Endometrium (tissue), 2 donors: ENCODE results near the gene RRM1.
A peak's percentile ranks its signal among the peaks of the same experiment; 100 is the strongest.
"Not testable (repeated sequence)": the region's sequence is repeated elsewhere in the genome, so short reads cannot be mapped to it uniquely, and the experiment has no call there.

Source experiments
- FAIRE-seq: peaks from 2 replicates; lab custom pipeline; 2012; peaks lifted over from hg19 to GRCh38; lab: Jason Lieb, UNC
- donor health status: control.
- donor health status: control.

The RRM1 gene

DNA sequence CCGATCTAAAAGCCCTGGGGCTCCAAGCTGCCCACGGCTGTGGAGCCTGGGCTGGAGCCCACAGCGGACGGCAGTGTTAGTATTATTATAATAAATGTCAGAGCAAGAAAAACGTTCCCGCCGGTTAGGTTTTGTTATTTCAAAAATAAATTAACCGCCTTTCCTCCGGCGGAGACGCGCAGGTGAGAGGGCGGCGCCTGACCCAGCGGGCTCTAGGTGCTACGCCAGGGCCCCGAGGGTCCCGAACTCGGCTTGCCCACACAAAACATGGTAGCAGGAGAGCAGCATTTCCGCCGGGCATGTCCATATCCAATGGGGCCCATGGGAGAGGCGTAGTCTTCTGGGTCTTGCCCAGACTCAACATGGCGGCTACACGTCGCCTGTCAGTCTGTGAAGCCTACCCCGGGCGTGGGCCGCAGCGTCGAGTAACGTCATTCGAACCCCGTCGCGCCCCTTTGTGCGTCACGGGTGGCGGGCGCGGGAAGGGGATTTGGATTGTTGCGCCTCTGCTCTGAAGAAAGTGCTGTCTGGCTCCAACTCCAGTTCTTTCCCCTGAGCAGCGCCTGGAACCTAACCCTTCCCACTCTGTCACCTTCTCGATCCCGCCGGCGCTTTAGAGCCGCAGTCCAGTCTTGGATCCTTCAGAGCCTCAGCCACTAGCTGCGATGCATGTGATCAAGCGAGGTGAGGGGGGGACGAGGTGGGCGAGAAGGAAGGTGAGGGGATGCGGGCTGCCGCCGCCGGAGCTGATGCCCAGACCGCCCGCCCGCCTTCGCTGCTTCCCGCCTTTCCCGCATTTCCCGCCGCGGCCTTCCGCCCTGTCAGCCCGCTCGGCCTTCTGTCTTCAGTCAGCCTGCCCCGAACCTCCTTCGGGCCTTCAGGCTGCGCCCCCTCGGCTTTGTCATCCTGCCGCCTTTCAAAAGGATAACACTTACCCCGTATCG is at the start of gene RRM1:
Gene RRM1 (plus strand): TSS at position 452 of the 944 bp plus-strand sequence. CDS start 214 bp downstream, at position 666.
- FAIRE-seq = peak; percentile 92

DNA sequence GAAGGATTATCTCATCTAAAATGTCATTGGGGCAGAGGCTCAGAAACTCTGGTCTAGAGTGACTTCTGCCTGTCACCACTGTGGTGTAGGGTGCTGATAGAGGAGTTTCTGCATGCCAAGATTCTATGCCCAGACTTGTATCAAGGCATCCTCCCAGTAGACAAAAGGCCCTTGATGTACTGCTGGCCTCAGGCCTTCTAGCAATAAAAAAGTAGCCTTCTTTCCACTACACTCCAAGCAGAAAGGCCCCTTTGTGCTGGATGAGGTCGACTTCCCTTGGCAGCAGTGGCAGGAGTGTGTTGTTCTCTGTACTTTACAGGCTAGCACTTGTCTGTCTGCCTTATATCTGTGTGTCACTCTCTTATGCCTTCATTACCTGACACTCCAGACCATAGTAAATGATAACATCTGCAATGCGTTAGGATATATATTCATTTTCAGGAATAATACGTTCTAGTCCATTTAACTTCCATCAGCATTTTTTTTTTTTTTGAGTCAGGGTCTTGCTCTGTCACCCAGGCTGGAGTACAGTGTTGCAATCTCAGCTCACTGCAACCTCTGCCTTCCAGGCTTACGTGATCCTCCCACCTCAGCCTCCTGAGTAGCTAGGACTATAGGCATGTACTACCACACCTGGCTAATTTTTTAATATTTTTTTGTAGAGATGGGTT is 49.5 kb upstream of the RRM1 start:
- no peak for FAIRE-seq

DNA sequence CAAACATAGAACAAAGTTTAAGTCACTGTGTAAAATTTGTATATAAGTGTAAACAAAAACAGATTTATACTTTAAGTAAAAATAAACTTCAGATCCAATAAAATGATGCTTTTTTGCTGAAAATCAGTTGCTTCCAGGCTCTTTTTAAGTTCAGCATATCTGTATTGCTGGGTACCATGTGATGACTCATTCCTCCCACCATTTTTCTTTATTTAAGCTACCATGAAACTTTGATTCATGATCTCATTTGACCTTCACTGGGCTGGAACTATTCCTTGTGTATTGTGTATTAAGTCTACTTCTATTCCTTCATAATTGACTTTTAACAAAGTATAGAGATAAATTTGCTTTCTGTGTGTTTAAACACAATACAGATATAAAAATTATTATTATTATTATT is 46.3 kb upstream of the RRM1 start:
- FAIRE-seq = peak; percentile 15

DNA sequence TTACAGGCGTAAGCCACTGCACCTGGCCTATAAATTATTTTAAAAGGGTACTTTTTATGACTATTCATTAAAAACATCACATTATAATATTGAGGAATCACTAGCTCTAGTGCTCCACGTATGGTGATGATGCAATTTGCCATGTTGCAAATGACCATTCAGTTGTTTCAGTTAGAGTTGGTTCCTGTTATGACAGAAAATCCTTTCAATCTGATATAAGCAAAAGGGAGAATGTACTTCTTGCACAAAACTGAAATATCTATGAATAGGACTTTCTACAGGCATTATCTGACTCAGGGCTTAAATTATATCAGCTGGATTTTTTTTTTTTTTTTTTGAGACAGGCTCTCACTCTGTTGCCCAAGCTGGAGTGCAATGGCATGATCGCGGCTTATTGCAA is 45.6 kb upstream of the RRM1 start:
- FAIRE-seq = no peak

DNA sequence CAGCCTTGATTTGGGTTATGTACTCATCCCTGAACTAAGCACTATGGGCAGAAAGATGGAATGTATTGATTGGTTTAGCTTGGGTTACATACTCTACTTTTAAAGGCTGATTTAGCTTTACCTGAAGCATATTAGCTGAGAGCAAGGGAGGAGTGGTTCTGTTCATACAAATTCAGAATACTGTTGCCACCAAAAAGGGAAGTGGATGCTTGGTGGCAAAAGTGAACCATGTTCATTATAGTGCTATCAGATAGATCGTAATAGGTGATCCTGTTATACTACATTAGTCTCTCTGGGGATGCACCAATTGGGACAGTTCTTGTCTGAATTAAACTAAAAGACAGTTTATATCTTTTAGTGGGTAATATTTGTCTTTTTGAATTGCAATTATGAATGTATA is 44.5 kb upstream of the RRM1 start:
- FAIRE-seq = no peak

DNA sequence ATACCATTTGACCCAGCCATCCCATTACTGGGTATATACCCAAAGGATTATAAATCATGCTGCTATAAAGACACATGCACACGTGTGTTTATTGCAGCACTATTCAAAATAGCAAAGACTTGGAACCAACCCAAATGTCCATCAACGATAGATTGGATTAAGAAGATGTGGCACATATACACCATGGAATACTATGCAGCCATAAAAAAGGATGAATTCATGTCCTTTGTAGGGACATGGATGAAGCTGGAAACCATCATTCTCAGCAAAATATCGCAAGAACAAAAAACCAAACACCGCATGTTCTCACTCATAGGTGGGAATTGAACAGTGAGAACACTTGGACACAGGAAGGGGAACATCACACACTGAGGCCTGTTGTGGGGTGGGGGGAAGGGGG is 41.4 kb upstream of the RRM1 start:
- FAIRE-seq = not testable (repeated sequence)

DNA sequence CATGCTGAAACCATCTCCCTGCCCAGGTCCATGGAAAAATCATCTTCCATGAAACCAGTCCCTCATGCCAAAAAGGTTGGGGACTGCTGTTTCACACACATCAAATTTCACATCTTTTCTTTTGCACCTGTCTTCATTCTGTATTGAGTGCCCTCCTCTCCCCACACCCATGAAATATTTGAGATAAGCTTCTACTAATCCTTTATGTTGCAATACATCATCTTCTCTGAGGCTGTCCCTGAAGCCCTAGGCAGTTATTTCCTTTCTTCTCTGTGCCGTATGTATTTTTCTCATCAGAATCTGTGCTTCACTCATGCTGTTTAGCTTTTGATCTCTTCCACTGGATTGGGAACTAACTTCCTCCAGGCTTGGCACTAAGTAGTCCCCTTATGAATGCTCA is 40.0 kb upstream of the RRM1 start:
- FAIRE-seq = no peak

DNA sequence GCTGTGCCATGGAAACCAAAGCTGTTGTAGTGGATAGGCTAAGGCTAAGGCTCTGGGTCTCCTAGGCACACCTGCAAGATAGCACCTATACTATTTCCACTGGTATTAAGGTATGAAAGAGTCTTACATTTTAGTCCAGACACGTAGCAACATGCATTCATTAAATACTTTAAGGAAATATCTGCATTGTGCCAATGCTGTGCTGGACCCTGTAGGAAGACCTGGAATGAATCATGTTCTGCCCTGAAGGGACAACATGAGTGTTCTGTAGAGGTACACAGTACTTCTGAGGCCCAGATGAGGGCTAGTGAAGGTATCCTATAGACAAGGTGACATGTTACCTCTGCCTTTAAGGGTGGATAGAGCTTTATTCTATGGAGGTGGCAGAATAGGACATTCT is 35.2 kb upstream of the RRM1 start:
- FAIRE-seq = no peak

DNA sequence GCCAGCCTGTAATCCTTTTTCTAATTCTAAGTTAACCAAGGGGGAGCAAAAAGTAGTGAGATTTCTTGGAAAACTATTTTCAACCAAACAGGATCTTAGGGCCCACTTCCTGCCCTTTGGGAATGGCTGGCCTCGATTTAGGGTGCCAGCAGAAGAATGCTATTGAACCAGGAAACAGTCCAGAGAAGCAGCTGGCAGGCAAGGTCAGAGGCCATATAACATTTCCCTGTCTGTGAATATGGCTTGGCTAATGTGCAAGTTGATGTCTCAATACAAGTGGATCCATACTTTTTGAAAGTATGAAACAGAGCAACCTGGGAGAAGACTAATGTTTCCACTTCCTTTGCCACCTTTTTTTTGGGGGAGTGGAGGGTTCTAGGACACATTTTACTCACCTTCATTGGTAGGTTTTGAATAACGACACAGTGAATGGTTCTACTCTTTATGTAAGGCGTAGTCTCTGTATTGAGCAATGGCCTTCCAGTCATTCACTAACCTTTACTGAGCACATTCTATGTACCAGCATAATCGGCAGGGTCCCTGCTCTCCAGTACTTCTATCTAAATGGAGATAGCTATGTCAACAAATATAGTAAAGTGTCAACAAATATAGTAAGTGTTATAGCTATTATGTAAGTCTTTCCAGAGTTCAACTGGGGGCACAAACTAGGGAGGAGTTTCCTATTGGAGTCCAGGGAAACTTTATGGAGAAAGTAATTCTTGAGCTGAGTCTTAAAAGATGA is 34.2 kb upstream of the RRM1 start:
- no peak for FAIRE-seq

DNA sequence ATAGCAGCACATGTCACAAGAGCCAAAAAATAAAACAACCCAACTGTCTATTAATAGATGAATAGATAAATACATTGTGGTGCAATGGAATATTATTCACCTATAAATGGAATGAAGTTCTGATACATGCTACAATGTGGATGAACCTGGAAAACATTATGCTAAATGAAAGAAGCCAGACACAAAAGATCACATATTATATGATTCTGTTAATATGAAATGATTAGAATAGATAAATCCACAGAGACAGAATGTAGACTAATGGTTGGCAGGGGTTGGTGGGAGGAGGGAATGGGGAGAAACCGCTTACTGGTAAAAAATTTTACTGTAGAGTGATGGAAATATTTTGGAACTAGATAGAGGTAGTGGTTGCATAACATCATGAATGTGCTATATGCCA is 32.9 kb upstream of the RRM1 start:
- FAIRE-seq = no peak

DNA sequence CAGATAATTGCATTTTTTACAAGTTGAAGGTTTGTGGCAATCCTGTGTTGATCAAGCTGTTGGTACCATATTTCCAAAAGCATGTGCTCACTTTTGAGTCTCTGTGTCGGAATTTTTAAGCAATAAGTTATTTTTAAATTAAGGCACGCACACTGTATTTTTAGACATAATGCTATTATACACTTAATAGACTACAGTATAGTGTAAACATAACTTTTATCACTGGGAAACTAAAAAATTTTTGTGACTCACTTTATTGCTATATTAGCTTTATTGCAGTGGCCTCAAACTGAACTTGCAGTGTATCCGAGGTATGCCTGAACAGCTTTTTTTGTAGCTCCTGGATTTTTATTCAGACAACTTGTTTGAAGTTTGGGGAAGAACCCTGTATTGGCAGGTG is 31.3 kb upstream of the RRM1 start:
- no peak for FAIRE-seq

DNA sequence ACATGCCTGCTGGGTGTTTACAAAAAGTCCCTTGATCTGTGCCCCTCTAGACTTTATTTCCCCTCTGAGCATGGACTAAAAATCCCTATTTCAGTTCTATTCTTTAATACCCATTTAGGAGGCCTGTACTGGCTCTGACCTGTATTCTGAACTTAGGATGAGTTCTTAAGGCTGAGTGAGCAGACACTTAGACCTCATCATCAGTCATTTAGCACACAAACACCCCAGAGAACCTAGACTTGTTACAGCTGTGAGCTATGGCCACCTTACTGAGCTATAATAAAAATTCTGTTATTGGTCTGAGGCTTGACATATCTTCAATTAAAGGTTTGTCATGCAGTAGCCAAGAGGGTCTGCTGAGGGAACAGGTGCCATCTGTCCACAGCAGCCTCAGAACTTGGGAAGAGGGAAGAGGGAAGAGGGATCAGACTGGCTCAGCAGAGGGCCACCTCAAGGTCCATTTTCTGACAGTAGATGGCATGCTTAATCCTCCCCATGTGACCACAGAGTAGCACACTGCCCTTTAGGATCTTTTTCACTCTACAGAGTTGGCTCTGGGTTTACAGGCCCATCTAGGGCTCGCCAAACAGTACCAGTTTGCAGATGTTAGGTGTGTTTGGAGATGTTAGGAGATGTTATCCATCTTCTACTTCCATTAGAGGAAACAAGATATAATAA is 30.2 kb upstream of the RRM1 start:
- no peak for FAIRE-seq

DNA sequence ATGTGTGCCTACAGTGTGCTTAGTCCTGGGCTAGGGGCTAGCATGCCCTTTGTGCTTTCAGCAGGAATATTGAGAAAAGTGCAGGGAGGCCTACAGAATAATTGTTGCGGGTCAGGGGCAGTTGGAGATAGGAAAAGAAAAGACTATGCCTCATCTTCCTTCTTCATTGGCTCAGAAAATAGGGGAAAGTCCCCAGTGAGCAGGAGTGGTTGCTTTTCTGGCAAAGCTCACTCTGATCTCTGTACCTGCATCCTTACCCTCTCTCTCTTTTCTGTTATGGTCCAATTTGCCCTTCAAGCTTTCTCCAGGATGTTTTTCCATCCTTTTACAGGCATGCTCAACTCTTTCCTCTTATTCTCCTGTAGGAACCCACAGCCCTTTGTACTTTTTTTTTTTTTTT is 29.5 kb upstream of the RRM1 start:
- no peak for FAIRE-seq

DNA sequence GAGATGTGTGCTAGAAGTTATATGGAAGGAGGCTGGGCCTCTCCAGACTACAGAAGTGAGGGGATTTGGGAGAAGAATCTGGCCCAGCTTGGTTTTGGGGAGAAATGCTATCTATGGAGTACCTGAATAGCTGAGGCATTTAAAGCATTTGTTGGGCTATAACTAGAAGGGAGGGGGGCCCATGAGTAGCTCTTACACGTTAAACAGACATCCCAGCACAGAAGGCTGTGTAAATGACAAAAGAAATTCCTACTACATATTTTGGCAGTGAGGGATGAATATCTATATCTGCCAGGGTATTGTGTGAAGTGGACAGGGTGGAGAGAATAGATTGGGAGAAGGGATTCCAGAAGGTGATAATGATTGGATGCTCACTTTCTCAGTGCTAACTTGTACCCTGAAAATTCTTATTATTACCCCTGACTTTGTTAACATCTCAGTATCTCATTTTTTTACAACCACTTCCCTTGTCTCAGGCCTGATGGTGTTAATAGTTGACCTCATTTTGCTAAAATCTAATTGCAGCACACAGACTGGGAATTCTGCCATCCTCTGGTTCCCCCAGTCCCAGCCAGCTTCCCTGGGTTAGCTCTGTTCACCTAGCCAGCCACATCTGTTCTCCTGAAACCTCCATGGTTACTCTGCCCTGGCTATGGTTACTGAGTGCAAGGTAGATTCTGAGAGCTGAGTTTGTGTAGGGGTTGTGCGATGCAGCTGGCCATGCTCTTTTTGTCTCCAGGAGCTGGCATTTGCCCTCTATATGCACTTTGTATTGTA is 28.8 kb upstream of the RRM1 start:
- no peak for FAIRE-seq

DNA sequence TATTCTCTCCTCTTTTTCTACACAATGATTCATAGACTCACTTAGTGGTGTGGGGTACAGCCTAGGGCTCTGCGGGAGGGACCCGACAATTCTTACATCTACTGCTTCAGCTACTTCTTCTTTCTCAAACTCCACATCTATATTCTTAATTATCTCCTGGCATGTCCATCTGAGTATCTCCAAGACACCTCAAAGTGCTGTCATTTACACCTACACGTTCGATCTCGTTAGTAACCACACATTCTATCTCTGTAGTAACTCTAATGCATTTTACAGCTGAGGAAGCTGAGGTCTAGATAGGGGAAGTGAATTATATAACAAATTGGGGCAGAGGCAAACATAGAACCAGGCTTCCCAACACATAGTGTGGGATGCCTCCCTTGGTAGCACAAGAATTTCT is 27.7 kb upstream of the RRM1 start:
- no peak for FAIRE-seq

DNA sequence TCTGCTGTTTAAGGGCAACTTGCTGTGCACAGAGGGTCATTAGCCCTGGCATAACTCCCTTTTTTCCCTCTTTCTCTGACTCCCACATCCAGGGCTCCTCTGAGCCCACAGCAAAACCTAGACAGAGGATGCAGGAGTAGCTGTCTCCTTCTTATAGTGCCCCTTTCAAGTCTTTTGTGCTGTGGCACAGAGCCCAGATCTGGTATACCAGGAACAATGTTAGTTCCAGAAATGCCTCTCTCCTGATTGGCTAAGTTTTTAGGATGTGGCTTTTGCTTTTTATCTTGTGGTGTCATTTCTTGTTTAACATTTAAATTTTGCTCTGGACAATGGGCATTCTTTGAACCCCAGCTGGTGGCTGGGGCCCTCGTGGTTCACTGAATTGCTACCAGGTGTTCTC is 25.6 kb upstream of the RRM1 start:
- no peak for FAIRE-seq

DNA sequence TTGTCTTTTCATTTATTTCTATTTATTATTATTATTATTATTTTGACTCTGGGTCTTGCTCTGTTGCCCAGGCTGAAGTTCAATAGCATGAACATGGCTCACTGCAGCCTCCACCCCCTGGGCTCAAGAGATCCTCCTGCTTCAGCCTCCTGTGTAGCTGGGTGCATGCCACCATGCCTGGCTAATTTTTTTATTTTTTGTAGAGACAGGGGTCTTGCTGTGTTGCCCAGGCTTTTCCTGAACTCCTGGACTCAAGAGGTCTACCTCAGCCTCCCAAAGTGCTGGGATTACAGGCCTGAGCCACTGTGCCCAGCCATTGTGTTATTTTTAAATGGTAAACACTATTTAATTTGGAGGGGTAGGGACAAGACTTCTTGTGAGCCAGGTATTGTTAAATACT is 23.3 kb upstream of the RRM1 start:
- FAIRE-seq = no peak

DNA sequence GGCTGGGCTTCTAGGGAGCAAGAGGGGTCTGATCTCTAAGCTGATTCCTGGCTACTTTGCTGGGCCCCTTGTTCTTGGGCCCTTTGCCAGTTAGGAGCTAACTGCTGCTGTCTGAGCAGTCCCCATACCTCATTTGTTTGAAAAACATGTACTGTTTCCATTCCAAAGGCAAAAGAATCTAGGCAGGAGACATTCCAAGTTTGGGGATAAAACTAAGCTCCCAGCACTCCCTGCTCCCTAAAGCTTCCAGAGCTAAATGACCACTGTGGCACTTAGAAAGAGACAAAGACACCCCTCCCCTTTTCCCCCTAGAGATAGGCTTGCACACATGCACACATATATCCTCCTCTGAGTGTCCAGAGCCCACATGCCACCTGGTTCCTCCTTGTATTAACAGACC is 22.7 kb upstream of the RRM1 start:
- no peak for FAIRE-seq

DNA sequence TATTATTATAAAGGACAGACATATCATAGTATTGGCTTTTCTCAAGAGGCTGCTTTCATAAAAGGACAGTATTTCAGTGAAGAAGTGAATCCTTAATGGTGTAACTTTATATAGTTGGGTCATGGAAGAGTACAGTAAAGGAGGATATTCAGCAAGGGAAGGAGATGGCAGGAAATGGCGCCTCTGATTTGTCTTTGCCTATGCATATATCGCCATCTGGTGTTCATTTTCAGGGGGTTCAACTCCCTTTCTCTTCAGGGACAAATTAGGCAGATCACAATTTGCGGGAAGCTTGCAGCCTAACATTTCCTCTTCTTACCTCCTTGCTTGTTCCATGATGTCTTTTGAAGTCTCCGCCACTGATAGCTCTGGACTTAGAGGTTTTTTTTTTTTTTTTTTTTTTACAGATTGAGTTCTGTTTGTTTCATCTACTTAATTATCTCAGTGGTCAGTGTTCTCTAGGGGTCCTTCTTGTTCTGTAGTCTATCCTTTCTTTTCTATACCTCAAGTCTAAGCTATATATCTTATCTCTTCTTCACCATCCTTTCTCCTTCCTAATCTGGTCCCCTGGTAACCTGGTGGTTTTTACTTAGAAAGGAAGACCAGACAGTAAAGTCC is 21.8 kb upstream of the RRM1 start:
- FAIRE-seq = peak; percentile 88

DNA sequence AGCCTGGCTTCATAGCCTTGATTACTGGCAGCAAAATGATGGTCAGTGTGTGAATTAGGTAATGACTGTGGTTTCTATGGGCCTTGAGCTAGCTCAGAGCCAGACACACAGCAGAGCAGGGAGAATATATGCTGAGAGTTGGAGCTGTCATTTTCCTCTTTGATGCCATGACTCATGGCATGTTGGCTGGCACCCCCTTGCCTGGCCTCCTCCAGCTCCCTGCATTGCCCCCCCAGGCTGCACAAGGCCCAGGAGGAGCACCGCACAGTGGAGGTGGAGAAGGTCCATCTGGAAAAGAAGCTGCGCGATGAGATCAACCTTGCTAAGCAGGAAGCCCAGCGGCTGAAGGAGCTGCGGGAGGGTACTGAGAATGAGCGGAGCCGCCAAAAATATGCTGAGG is 20.3 kb upstream of the RRM1 start:
- FAIRE-seq = no peak

DNA sequence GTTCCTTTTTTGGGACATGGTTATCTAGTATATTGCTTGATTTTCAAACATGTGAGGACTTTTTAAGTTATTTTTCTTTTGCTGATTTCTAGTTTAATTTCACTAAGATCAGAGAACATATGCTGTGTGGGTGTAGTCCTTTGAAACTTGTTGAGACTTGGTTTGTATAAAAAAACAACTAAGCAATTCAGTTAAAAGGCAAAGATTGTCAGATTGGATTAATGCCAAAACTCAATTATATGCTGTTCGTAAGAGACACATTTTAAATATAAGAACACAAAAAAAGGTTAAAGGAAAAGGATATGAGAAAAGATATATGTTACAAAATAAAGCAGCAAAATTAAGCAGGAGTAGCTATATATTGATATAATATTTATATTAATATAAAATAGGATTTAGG is 17.8 kb upstream of the RRM1 start:
- peak; percentile 74 for FAIRE-seq
